ENCODE data around the gene ASGR2. TPM values are rescaled to one million over a fixed set of nuclear protein-coding genes. Genes with fewer than 3 reads are reported as not detected.
A peak's percentile ranks its signal among the peaks of the same experiment; 100 is the strongest.
"Not testable (repeated sequence)": the region's sequence is repeated elsewhere in the genome, so short reads cannot be mapped to it uniquely, and the experiment has no call there.

ASGR2 gene
- total RNA-seq, 1 experiment from 2014 or later, result not detected

DNA sequence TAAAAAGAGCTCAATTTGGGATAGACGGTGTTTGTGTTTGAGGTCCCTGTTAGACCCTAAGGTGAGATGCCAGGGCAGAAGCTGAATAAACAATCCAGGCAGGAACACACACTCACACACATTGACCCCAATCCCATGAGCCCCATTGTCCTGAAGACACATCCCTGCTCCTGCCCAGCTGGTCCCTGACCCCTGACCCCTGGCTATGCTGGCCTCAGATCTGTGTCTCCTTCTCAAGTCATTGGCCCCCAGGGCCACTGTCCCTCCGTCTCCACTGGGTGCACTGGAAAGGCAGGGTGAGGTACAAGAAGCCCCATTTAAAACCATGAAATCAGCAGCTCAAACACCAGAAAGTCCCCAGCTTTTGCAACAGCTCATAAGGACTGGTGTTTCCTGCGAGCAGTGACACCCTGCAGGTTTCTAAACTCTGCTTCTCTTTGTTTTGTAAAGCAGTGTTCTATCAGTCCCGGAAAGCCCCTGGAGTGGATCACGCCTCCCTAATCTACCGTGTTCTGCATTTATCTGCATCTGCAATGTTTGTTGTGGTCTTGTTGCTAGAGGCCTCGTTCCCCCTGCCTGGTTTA, 18.0 kb upstream of the ASGR2 start:
- Histone ChIP-seq H3K4me3 (ENCODE audit: insufficient read depth, low read depth, low read length) (no peak overlapping the region), H3K36me3 (replicated peaks; ENCODE audit: control insufficient read depth, insufficient read depth, low read length) (no peaks in the 10 kb centered on the region)
- DNase-seq, result peak; percentile 90

DNA sequence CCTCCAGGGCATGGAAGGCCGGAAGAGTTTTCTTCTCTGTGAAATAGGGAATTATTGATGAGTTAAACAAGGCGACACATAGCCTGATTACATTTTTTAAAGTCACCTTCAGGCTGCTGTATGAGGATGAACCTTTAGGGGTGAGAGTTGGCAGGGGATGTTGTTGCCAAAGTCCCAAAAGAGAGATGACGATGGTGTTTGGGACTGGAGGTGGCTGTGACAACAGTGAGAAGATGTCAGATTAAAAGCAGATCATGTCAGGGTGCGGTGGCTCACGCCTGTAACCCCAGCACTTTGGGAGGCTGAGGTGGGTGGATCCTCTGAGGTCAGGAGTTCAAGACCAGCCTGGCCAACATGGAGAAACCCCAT, 16.8 kb upstream of the ASGR2 start:
- peaks cover 13% of the 10 kb centered on the region for H3K27me3 ChIP-seq (ENCODE audit: control insufficient read depth, insufficient read depth, low read length)
- no peak overlapping the region for H3K4me3 ChIP-seq (ENCODE audit: insufficient read depth, low read depth, low read length)
- no peak for DNase-seq
- no peaks in the 10 kb centered on the region for H3K36me3 ChIP-seq (replicated peaks; ENCODE audit: control insufficient read depth, insufficient read depth, low read length)

More for the DNA sequence above, 18.0 kb upstream of the ASGR2 start:
- H3K27me3 ChIP-seq (ENCODE audit: control insufficient read depth, insufficient read depth, low read length), result peaks cover 13% of the 10 kb centered on the region

DNA sequence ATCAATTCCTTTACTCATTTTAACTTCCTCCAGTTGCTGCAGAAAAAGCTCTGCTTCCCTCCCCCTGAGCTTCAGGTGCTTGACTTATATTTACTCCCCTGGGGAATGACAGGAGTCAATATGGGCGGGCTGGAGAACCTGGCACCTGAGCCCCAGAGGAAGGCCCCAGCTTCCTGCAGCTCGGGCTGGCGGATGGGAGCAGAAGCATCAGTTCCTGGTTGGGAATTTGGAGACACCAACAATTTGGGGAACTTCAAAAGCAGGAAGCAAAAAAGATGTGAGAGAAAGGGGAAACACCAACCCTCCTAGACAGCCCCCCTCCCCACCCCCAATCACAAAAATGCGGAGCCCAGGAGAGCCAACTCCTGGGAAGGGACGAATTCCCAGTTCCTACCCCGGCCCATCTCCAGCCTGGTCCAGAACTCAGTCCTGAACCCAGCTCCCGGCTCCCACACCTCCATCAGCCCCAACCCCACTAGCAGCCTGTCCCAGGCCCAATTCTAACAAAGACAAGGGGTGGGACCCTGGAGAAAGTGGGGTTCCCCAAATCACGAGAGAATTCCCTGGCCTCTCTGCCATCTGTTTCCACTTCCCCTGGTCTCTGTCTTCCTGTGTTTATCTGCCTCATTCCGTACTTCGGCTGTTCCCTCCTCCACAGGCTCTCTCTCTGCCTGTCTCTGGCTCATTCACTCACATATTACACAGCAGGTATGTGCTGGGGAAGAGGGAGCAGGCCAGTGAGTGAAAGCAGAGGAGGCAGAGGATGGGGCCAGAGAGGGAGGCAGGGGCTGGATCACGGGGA, 16.2 kb upstream of the ASGR2 start:
- peaks cover 13% of the 10 kb centered on the region for H3K27me3 ChIP-seq (ENCODE audit: control insufficient read depth, insufficient read depth, low read length)
- no peak overlapping the region for H3K4me3 ChIP-seq (ENCODE audit: insufficient read depth, low read depth, low read length)
- DNase-seq, result peak; percentile 62
- no peaks in the 10 kb centered on the region for H3K36me3 ChIP-seq (replicated peaks; ENCODE audit: control insufficient read depth, insufficient read depth, low read length)

DNA sequence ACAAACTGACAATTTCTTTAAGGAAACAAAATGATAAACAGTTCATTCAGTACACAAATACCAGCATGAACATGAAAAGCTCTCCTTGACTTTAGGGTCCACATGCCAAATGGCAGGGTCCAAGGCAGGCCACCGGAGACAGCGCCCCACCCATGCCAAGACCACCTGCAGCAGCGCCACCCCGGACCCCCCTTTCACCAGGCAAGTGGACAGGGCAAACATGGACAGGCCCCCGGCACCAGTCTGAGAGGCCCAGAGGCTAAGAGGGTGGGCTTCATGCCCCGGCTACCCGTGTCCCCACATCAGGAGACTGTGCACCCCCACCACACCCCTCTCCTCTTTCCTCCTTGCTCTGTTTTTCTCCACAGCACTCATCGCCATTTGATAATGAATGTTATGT, 14.7 kb upstream of the ASGR2 start:
- Histone ChIP-seq H3K27me3 (ENCODE audit: control insufficient read depth, insufficient read depth, low read length) (peaks cover 9% of the 10 kb centered on the region), H3K36me3 (replicated peaks; ENCODE audit: control insufficient read depth, insufficient read depth, low read length) (no peaks in the 10 kb centered on the region), H3K4me3 (ENCODE audit: insufficient read depth, low read depth, low read length) (no peak overlapping the region)
- DNase-seq, result no peak

DNA sequence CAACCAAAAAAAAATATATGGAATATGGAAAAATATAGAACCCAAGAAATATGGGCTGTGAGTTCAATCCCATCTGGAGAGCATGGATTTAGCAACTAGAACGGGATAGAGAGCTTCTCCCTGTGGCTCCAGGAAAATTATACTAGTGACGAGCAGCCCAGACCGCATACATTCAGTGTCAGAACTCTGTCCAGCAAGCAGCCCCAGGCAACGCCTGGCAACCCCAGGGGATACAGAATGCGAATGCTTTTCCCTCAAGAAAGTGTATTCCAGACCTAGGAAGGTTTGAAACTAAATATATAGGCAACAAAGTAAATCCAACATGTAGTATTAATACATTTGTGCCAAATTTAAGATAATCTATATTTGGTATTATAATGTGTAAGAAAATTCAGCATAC, 13.5 kb upstream of the ASGR2 start:
- DNase-seq, result no peak
- H3K4me3 ChIP-seq (ENCODE audit: insufficient read depth, low read depth, low read length), result no peak overlapping the region

DNA sequence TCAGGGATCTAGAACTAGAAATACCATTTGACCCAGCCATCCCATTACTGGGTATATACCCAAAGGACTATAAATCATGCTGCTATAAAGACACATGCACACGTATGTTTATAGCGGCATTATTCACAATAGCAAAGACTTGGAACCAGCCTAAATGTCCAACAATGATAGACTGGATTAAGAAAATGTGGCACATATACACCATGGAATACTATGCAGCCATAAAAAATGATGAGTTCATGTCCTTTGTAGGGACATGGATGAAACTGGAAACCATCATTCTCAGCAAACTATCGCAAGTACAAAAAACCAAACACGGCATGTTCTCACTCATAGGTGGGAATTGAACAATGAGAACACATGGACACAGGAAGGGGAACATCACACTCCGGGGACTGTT, 12.9 kb upstream of the ASGR2 start:
- not testable (repeated sequence) for DNase-seq; H3K36me3 ChIP-seq (replicated peaks; ENCODE audit: control insufficient read depth, insufficient read depth, low read length); H3K4me3 ChIP-seq (ENCODE audit: insufficient read depth, low read depth, low read length); H3K27me3 ChIP-seq (ENCODE audit: control insufficient read depth, insufficient read depth, low read length)

More for the DNA sequence above, 13.5 kb upstream of the ASGR2 start:
- Histone ChIP-seq H3K36me3 (replicated peaks; ENCODE audit: control insufficient read depth, insufficient read depth, low read length) (no peaks in the 10 kb centered on the region), H3K27me3 (ENCODE audit: control insufficient read depth, insufficient read depth, low read length) (no peaks in the 10 kb centered on the region)

DNA sequence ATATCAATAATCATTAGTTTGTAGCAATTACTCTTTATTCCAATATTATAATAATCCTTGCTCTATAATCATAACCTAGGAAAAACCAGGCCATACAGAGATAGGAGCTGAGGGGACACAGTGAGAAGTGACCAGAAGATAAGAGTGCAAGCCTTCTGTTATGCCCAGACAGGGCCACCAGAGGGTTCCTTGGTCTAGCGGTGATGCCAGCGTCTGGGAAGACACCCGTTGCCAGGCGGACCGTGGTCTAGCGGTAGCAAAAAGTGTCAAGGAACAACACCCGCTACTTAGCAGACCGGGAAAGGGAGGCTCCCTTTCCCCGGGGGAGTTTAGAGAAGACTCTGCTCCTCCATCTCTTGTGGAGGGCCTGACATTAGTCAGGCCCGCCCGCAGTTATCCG, 11.8 kb upstream of the ASGR2 start:
- DNase-seq; H3K4me3 ChIP-seq (ENCODE audit: insufficient read depth, low read depth, low read length); H3K27me3 ChIP-seq (ENCODE audit: control insufficient read depth, insufficient read depth, low read length); H3K36me3 ChIP-seq (replicated peaks; ENCODE audit: control insufficient read depth, insufficient read depth, low read length): not testable (repeated sequence)

DNA sequence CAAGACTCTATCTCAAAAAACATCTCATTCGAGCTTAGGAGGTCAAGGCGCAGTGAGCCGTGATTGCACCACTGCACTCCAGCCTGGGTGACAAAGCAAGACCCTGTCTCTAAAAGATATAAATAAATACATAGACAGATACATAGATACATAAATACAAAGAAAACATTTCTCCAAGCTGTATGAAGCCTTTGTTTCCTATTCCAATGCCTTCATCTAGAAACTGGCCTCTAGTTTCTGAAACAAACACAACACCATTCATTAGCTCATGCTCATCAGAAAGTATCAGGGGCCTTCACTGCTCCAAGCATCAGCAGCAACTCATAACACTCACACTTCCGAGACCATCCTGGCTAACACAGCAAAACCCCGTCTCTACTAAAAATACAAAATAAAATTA, 10.3 kb upstream of the ASGR2 start:
- no peaks in the 10 kb centered on the region for H3K36me3 ChIP-seq (replicated peaks; ENCODE audit: control insufficient read depth, insufficient read depth, low read length)
- DNase-seq, result no peak
- no peak overlapping the region for H3K4me3 ChIP-seq (ENCODE audit: insufficient read depth, low read depth, low read length)
- no peaks in the 10 kb centered on the region for H3K27me3 ChIP-seq (ENCODE audit: control insufficient read depth, insufficient read depth, low read length)

DNA sequence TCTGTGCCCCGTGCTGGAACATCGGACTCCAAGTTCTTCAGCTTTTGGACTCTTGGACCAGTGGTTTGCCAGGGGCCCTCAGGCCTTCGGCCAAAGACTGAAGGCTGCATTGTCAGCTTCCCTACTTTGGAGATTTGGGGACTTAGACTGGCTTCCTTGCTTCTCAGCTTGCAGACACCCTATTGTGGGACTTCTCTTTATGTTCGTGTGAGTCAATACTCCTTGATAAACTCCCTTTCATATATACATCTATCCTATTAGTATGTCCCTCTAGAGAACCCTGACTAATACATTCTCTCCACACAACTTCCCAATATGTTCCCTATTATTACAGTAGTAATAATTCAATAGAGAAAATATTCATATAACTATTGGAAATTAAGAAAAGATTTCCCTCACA, 9.2 kb upstream of the ASGR2 start:
- H3K27me3 ChIP-seq (ENCODE audit: control insufficient read depth, insufficient read depth, low read length), result no peaks in the 10 kb centered on the region
- DNase-seq, result no peak
- H3K36me3 ChIP-seq (replicated peaks; ENCODE audit: control insufficient read depth, insufficient read depth, low read length), result no peaks in the 10 kb centered on the region
- H3K4me3 ChIP-seq (ENCODE audit: insufficient read depth, low read depth, low read length), result no peak overlapping the region

DNA sequence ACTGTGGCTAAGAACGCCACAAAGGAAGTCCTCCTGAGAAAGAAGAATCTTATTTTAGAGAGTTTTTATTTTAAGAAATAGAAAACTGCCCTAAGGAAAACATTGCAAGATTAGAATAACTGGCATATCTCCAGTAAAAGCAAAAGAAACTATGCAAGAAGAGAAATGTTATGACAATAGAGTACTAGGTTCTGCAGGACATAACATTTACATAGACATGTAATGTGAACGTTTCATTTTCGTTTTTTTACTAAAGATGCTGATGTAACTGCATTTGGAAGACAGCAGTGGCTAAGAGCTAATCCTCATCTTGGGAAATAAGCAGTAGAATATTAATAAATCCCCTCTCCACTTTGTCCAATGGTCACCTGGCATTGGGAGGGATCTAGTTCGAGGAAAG, 7.8 kb upstream of the ASGR2 start:
- DNase-seq, result no peak
- H3K4me3 ChIP-seq (ENCODE audit: insufficient read depth, low read depth, low read length), result no peak overlapping the region
- H3K36me3 ChIP-seq (replicated peaks; ENCODE audit: control insufficient read depth, insufficient read depth, low read length), result no peaks in the 10 kb centered on the region
- no peaks in the 10 kb centered on the region for H3K27me3 ChIP-seq (ENCODE audit: control insufficient read depth, insufficient read depth, low read length)

DNA sequence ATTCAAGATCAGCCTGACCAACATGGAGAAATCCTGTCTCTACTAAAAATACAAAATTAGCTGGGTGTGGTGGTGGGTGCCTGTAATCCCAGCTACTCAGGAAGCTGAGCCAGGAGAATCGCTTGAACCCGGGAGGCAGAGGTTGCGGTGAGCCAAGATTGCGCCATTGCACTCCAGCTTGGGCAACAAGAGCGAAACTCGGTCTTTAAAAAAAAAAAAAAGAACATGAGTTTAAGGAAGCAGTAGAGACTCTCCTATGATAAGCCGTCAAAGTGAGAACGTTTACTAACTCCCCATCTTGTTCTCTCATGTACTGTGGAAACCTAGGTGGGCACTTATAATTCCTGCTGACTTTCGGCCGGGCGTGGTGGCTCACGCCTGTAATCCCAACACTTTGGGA, 6.0 kb upstream of the ASGR2 start:
- H3K27me3 ChIP-seq (ENCODE audit: control insufficient read depth, insufficient read depth, low read length); H3K4me3 ChIP-seq (ENCODE audit: insufficient read depth, low read depth, low read length); H3K36me3 ChIP-seq (replicated peaks; ENCODE audit: control insufficient read depth, insufficient read depth, low read length); DNase-seq: not testable (repeated sequence)

DNA sequence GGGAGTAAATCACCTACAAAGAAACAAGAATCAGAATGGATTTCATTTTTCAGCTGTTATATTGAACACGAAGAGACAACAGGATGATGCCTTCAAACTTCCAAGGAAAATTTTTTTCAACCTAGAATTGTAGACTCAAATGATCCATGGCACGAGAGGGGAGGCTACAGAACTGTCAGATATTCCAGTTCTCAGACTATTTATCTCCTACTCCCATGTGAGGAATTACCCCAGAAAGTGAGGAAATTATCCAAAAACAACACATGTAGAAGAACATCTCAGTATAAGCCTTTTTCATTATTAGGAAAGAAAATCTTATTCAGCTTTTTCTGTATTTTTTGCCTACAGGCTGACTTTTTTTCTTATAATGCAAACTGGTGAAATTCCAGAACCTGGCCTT, 5.5 kb upstream of the ASGR2 start:
- Histone ChIP-seq H3K36me3 (replicated peaks; ENCODE audit: control insufficient read depth, insufficient read depth, low read length) (no peaks in the 10 kb centered on the region), H3K27me3 (ENCODE audit: control insufficient read depth, insufficient read depth, low read length) (no peaks in the 10 kb centered on the region), H3K4me3 (ENCODE audit: insufficient read depth, low read depth, low read length) (no peak overlapping the region)
- DNase-seq, result no peak

DNA sequence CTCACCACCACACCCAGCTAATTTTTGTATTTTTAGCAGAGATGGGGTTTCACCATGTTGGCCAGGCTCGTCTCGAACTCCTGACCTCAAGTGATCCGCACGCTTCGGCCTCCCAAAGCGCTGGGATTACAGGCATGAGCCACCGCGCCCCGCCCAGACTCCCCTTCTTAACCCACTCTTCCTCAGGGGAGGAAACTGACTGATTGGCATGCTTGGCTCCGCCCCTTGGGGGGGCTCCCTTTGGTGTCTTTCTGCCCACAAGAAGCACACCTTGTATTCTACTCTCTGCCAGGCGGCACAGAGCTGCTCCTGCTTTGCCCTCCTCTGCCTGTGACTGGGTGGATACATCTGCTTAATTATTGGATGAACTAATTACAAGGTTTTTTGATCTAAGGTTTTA, 4.7 kb upstream of the ASGR2 start:
- H3K36me3 ChIP-seq (replicated peaks; ENCODE audit: control insufficient read depth, insufficient read depth, low read length), result no peaks in the 10 kb centered on the region
- H3K27me3 ChIP-seq (ENCODE audit: control insufficient read depth, insufficient read depth, low read length), result no peaks in the 10 kb centered on the region
- no peak overlapping the region for H3K4me3 ChIP-seq (ENCODE audit: insufficient read depth, low read depth, low read length)
- DNase-seq, result peak; percentile 57

DNA sequence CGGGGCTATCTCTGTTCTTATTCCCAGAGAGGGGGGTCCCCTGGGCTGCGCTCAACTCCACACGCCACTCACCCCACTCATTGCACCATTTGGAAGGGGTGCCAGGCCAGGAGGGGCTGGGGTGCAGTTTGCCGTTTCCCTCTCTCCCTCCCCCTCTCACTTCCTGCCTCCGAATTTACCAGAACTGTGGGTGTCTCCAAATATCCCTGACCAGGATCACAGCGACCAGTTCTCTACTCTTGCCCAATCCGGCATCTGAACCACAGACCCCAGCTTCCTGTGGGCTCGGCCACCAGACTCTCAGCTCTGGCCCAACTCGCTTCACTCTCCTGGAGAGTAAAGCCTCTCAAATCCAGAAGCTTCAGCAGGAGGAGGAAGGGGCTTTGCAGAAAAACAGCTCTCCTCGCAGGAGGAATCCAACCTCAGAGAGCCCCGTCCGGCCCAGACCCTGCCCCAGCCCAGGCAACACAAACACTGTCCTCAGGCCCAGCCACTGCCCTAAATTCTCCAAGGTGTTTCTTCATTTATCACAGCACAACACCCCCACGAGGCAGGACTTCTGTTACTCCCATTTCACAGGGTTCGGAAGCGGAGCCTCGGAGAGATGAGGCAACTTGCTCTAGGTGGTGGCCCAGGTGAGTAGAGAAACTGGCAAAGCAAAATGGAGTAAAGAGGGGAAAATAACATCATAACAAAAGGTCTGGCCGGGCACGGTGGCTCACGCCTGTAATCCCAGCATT, 423 bp upstream of the ASGR2 start:
- no peak overlapping the region for H3K4me3 ChIP-seq (ENCODE audit: insufficient read depth, low read depth, low read length)
- DNase-seq, result no peak
- no peaks in the 10 kb centered on the region for H3K36me3 ChIP-seq (replicated peaks; ENCODE audit: control insufficient read depth, insufficient read depth, low read length)
- H3K27me3 ChIP-seq (ENCODE audit: control insufficient read depth, insufficient read depth, low read length), result no peaks in the 10 kb centered on the region

Data from H7 (cell line).